Endothelial cell (in vitro differentiated cells): Measurements from ENCODE around the gene BAD. TPM values are rescaled to one million over a fixed set of nuclear protein-coding genes. Genes with fewer than 3 reads are reported as not detected.

Experiments
- DNase-seq: peaks from one replicate; pipeline ENCODE4 v3.0.0; 2021; ENCODE audit warnings: low spot score
- H3K27ac Mint-ChIP-seq: one replicate; pipeline ENCODE4 v1.8.0; 2021; ENCODE audit warnings: mixed read lengths, inconsistent platforms; ENCODE audit not compliant: unreplicated experiment
- H3K27me3 Mint-ChIP-seq: one replicate; pipeline ENCODE4 v1.8.0; 2021; ENCODE audit warnings: mild to moderate bottlenecking, moderate library complexity, mixed read lengths, inconsistent platforms; ENCODE audit not compliant: unreplicated experiment
- H3K36me3 Mint-ChIP-seq: one replicate; pipeline ENCODE4 v1.8.0; 2021; ENCODE audit warnings: mild to moderate bottlenecking, low read depth, mixed read lengths, inconsistent platforms; ENCODE audit not compliant: unreplicated experiment
- H3K4me1 Mint-ChIP-seq: one replicate; pipeline ENCODE4 v1.8.0; 2021; ENCODE audit warnings: mild to moderate bottlenecking, mixed read lengths, inconsistent platforms; ENCODE audit not compliant: unreplicated experiment
- H3K4me3 Mint-ChIP-seq: one replicate; pipeline ENCODE4 v1.8.0; 2021; ENCODE audit warnings: mild to moderate bottlenecking, mixed read lengths, inconsistent platforms; ENCODE audit not compliant: unreplicated experiment
- H3K9me3 Mint-ChIP-seq: one replicate; pipeline ENCODE4 v1.8.0; 2021; ENCODE audit warnings: mixed read lengths, inconsistent platforms; ENCODE audit not compliant: unreplicated experiment
- CTCF ChIP-seq: fragments of 200-600 bp; sonication (generic); IDR thresholded peaks from one replicate; pipeline ENCODE4 v1.5.0; 2021; ENCODE audit warnings: antibody characterized with exemption; ENCODE audit not compliant: unreplicated experiment
- total RNA-seq: library from RNA; stranded (reverse); fragmentation: NEBNext Ultra II Directional; extraction: Animal tissue kit (Norgen Biotek cat#: 25700); gene quantifications from one replicate; pipeline ENCODE4 v1.2.1, GENCODE V29; 2021; ENCODE audit not compliant: unreplicated experiment

The BAD gene
- total RNA-seq, 1 donor from 2014 or later, result 40.7 TPM

DNA sequence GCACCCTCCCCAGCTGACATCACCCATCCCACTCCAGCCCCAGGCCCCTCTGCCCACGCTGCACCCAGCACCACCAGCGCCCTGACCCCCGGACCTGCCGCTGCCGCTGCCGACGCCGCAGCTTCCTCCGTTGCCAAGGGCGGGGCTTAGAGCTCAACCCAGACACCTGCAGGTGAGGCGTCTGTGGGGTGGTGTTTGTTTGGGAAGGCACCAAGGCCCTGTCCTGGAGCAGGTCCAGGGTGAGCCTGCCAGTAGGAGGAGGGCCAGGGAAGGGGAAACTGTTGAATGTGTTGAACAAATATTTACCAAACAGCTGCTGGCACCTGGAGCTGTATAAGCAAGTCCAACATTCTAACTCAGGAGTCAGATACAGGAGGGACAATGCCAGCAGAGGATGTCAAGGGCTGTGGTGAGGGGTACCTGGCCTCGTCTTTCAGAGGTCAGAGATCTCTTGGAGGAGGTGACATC is 46.9 kb downstream of the BAD start:
- H3K27ac Mint-ChIP-seq, result no peak overlapping the region
- H3K4me3 Mint-ChIP-seq, result no peak overlapping the region
- H3K36me3 Mint-ChIP-seq, result peaks cover 5% of the 10 kb centered on the region

DNA sequence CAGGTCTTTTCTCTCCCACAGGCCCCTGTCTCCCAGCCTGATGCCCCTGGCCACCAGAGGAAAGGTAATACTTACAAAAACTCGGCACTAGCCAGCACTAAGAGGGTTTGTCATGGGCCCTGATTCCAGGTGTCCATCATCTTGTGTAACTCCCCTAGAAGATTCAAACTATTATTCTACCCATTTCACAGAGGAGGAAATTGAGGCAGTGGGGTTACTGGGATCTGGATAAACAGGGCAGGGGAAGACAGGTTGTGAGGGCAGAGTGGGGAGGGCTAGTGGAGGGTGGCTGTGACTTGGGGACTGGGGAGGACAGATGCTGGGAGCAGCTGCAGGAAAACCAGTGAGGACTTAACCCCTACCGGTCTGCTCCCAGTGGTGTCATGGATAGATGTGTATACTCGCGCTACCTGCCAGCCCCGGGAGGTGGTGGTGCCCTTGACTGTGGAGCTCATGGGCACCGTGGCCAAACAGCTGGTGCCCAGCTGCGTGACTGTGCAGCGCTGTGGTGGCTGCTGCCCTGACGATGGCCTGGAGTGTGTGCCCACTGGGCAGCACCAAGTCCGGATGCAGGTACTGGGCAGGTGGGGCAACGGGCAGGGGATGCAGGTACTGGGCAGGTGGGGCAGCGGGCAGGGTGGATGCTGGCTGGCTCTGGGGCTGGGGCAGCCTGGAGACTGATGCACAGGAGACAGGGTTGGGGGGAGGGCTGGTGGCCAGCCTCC is 48.9 kb downstream of the BAD start:
- H3K27me3 Mint-ChIP-seq, result peaks cover 25% of the 10 kb centered on the region
- H3K4me3 Mint-ChIP-seq, result peak overlapping the region; percentile 83
- peaks cover 11% of the 10 kb centered on the region for H3K4me1 Mint-ChIP-seq
- H3K27ac Mint-ChIP-seq, result no peak overlapping the region
- peaks cover 5% of the 10 kb centered on the region for H3K36me3 Mint-ChIP-seq
- no peak for TF ChIP-seq CTCF
- H3K9me3 Mint-ChIP-seq, result no peaks in the 10 kb centered on the region
- no peak for DNase-seq

More for the DNA sequence above, 46.9 kb downstream of the BAD start:
- H3K9me3 Mint-ChIP-seq, result no peaks in the 10 kb centered on the region
- no peak for TF ChIP-seq CTCF
- H3K4me1 Mint-ChIP-seq, result peaks cover 11% of the 10 kb centered on the region
- no peak for DNase-seq
- H3K27me3 Mint-ChIP-seq, result peaks cover 23% of the 10 kb centered on the region

DNA sequence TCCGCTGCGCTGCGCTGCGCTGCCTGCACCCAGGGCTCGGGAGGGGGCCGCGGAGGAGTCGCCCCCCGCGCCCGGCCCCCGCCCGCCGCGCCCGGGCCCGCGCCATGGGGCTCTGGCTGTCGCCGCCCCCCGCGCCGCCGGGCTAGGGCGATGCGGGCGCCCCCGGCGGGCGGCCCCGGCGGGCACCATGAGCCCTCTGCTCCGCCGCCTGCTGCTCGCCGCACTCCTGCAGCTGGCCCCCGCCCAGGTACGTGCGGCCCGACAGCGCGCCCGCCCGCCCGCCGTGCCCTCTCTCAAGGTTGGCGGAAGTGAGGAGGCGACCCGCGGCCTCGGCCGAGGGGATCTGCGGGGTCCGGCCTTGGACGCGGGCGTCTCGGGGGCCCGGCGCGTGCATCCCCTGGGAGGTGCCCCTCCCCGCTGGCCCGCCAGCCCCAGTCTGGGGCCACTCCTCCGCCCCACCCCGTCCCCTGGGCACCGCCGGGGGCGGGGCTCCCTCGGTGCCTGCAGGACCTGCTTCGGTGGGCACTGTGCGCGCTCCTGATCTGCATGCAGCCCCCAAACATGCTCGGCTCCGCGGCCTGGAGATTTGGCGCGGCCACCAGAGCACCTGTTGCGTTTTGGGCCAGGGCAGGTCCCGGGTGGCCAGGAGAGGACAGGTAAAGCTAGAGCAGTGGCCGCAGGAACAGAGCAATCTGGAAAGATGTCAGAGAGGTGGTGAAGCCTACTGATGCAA is 49.7 kb downstream of the BAD start:
- TF ChIP-seq CTCF, result no peak
- DNase-seq, result no peak
- H3K9me3 Mint-ChIP-seq, result no peaks in the 10 kb centered on the region
- peaks cover 5% of the 10 kb centered on the region for H3K36me3 Mint-ChIP-seq
- H3K4me3 Mint-ChIP-seq, result peak overlapping the region; percentile 83
- H3K4me1 Mint-ChIP-seq, result peaks cover 7% of the 10 kb centered on the region
- no peak overlapping the region for H3K27ac Mint-ChIP-seq
- peaks cover 21% of the 10 kb centered on the region for H3K27me3 Mint-ChIP-seq

GRCh38 chr11:64233913-64234586 is 50.4 kb downstream of the BAD start, which contains the start of gene VEGFB:
Gene VEGFB, plus strand, starts transcription at chr11:64234584. Its CDS starts 250 bp downstream, at chr11:64234834.
- peaks cover 17% of the 10 kb centered on the region for H3K27me3 Mint-ChIP-seq
- peaks cover 5% of the 10 kb centered on the region for H3K36me3 Mint-ChIP-seq
- no peaks in the 10 kb centered on the region for H3K9me3 Mint-ChIP-seq
- DNase-seq, result no peak
- peak within 1 kb of the TSS; percentile 83 for H3K4me3 Mint-ChIP-seq
- no peak within 1 kb of the TSS for H3K27ac Mint-ChIP-seq
- peaks cover 7% of the 10 kb centered on the region for H3K4me1 Mint-ChIP-seq
- no peak for TF ChIP-seq CTCF
